A673 (cell line): ENCODE measurements around the gene IMMP2L.
"Not testable (repeated sequence)": the region's sequence is repeated elsewhere in the genome, so short reads cannot be mapped to it uniquely, and the experiment has no call there.

ENCODE experiments used
- EZH2 ChIP-seq: fragments of 200-600 bp; sonication (generic); IDR thresholded peaks from 2 replicates; pipeline ENCODE4 v1.6.1; 2017; ENCODE audit warnings: borderline replicate concordance, low read depth, mild to moderate bottlenecking, mixed read lengths, antibody characterized with exemption, low read length; ENCODE audit not compliant: poor library complexity, severe bottlenecking
- TF ChIP-seq, protein P1 (sequence below): fragments of 300-800, 200-600 bp; sonication (generic); conservative IDR thresholded peaks from 2 replicates; pipeline ENCODE4 v1.5.1; 2017; ENCODE audit warnings: low read depth, mild to moderate bottlenecking, antibody characterized with exemption, low read length, moderate library complexity, mixed read lengths

- TF ChIP-seq, protein P1, sequence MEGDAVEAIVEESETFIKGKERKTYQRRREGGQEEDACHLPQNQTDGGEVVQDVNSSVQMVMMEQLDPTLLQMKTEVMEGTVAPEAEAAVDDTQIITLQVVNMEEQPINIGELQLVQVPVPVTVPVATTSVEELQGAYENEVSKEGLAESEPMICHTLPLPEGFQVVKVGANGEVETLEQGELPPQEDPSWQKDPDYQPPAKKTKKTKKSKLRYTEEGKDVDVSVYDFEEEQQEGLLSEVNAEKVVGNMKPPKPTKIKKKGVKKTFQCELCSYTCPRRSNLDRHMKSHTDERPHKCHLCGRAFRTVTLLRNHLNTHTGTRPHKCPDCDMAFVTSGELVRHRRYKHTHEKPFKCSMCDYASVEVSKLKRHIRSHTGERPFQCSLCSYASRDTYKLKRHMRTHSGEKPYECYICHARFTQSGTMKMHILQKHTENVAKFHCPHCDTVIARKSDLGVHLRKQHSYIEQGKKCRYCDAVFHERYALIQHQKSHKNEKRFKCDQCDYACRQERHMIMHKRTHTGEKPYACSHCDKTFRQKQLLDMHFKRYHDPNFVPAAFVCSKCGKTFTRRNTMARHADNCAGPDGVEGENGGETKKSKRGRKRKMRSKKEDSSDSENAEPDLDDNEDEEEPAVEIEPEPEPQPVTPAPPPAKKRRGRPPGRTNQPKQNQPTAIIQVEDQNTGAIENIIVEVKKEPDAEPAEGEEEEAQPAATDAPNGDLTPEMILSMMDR = not testable (repeated sequence)
- TF ChIP-seq EZH2 = not testable (repeated sequence)
Measured at GRCh38 chr7:111249807-111250206, 312.5 kb downstream of the IMMP2L start.
